ENCODE results near the gene RHOG.

The RHOG gene

GRCh38 chr11:3857628-3858027 is 16.9 kb upstream of the RHOG start:
- no peak for DNase-seq

DNA sequence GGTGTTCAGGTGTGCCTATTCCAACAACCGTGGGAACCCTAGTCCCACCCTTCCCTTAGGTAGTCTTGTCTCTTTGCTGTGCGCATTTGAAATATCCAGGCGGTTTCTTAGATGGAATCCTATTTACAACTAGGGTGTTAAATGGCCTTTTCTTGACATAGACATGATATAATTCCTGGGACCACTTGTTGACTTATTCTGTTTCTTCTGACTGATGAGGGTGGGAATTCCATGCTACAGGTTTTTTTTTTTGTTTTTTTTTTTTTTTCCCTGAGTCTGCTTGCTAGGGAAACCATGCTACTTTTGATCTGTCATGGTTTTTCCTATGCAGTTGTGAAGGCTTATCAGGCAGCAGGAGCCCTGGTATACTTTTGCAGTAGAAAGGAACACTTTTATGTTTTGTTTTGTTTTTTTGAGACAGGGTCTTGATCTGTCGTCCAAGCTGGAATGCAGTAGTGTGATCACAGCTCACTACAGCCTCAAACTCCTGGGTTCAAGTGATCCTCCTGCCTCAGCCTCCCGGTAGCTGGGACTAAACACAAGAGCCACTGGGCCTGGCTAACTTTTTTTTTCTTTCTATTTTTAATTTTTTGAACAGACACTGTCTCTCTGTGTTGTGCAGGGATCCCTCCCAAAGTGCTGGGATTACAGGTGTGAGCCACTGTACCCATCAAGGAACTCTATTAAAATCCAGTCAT is 16.2 kb upstream of the RHOG start:
- no peak for DNase-seq

DNA sequence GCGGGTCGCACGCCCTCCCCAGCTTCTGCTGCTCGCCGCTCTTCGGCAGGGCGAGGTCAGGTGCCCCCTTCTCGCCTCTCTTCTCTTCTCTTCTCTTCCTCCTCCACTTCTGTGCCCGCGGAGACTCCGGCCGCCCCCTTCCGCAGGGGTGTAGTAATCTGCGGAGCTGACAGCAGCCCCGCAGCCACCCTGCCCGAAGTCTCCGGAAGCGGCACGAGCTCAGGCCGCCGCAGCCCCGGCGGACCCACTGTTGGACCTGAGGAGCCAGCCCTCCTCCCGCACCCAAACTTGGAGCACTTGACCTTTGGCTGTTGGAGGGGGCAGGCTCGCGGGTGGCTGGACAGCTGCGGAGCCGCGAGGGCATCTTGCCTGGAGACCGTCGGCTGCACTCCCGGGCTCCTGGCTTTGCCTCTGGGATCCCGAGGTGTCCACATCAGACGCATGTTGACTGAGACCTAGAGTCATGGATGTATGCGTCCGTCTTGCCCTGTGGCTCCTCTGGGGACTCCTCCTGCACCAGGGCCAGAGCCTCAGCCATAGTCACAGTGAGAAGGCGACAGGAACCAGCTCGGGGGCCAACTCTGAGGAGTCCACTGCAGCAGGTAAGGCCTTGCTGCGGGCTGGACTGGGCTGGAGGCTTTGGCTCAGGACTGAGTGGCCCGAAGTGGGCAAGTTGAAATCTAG is 15.2 kb upstream of the RHOG start:
- peak in 1 of 2 experiments; percentile 63 for DNase-seq

GRCh38 chr11:3854977-3855807 is 14.4 kb upstream of the RHOG start, which contains the start of gene STIM1:
STIM1 (plus strand) TSS chr11:3855664; CDS start chr11:3856271, 607 bp downstream.
- peak; percentile 99 for DNase-seq

GRCh38 chr11:3854660-3854976 is 13.9 kb upstream of the RHOG start:
- no peak for DNase-seq

- DNase-seq: peak; percentile 63 to 75
These were observed 13.3 kb upstream of the RHOG start for GRCh38 chr11:3853899-3854659.

DNA sequence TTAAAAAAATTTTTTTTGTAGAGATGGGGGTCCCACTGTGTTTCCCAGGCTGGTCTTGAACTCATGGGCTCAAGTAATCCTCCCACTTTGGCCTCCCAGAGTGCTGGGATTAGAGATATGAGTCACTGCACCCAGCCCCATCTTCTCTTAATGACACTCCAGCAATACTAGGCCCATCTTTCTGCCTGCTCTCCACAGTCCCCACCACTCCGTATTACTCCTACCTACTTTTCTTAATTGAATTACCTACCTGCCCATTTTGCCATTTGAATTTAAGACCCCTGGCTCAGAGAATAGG is 12.7 kb upstream of the RHOG start:
- no peak for DNase-seq

DNA sequence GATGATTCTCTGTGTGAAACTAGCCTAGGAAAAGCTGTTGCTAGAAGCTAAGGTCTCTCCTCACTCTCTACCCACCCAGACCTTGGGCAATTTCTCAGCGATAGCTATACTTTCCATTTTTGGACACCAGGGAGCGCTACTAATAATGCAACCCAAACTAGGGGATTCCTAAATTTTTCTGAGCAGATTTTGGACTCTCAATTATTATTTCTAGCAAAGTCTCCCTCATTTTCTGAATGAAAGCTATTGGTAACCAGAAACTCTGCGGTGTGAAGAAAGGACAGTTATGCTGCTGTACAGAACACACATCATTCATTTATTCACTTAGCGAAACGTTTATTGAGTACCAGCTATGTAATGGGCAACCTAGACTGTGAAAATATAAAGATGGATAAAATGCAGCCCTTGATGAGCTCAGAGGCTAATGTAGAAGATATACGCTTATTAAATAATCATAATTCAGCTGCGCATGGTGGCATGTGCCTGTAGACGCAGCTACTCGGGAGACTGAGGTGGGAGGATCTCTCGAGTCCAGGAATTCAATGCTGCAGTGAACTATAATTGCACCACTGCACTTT is 8.6 kb upstream of the RHOG start:
- peak in 1 of 2 experiments; percentile 54 for DNase-seq

DNA sequence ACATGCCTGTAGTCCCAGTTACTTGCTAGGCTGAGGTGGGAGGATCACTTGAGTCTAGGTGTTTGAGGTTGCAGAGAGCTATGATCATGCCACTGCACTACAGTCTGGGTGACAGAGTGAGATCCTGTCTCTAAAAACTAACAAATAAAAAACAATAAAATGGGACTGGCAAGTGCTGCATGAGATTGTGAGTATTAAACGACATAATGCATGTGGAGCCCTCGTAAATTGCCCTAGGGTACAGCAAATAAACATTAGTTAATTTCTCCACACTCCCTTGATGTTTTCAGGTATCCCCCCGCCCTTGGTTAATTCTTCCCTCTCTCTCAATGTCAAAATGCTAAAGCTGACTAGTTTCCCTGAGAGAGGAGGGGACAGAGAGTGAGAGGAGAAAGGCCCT is 4.9 kb upstream of the RHOG start:
- no peak for DNase-seq

DNA sequence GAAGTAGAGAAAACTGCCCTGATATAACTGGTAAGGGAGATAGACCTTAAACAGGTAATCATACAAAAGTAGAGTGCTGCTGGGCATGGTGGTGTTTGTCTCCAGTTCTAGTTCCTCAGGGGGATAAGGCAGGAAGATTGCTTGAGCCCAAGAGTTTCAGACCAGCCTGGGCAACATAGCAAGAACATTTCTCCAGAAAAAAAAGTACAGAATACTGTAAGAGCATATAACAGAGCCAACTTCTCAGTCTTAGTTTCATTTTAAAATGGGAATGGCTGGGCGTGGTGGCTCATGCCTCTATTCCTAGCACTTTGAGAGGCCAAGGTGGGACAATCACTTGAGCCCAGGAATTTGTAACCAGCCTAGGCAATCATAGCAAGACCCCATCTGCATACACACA is 4.5 kb upstream of the RHOG start:
- no peak for DNase-seq

DNA sequence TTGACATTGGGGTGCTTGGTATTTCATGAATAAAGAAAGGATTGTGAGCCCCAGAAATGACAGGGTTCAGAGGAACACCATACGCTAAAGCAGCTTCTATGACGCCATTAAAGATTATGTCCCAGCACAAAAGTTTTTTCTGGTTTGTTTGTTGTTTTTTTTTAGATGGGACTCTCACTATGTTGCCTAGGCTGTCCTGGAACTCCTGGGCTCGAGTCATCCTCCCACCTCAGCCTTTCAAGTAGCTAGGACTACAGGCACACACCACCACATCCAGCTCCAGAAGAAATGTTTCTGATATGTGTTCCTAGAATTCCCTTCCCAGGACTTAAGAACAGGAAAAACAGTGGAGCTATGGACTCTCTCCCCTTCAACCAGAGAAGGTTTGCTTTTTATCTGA is 2.6 kb upstream of the RHOG start:
- DNase-seq: no peak

GRCh38 chr11:3841426-3842350 is 929 bp upstream of the RHOG start:
- peak in 1 of 2 experiments; percentile 95 for DNase-seq

GRCh38 chr11:3840004-3840869 is 522 bp downstream of the RHOG start:
- DNase-seq: peak; percentile 41 to 47

DNA sequence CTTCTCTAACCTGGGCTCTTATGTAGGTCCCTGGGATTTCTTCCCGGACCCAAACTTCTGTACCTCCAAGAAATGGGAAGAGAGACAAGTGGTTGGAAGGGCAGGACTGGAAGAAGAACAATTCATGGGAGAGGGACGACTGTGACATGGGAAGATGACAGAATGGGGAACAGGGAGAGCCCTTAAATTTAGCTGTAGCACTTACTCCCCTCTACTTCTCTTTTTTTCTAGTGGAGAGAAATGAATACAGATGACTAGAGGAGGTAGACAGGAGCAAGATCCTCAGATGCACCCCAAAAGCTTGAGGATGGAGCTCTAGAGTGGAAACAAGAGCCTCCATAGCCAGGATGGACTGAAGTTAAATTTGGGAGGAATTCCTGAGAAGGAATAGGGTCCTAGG is 2.3 kb downstream of the RHOG start:
- DNase-seq: no peak

- no peak for DNase-seq
These were observed 3.0 kb downstream of the RHOG start for GRCh38 chr11:3837793-3838192.

- DNase-seq: peak; percentile 56 to 61
These were observed 3.9 kb downstream of the RHOG start for GRCh38 chr11:3836903-3837302.

DNA sequence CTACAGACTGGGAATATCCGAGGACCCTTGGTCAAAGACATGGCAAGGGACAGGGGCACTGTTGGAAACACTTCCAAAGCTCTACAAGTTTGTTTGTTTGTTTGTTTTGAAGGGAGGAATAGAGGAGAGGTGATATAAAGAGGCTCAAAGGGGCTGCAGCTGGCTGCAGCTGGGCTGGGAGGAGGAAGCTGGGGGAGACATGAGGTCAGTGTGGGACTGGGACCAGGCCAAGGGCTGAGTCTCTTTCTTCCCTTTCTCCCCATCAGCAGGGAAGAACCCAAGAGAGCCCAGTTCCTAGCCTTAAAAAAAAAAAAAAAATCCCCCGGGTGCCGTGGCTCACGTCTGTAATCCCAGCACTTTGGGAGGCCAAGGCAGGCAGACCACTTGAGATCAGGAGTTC is 5.0 kb downstream of the RHOG start:
- no peak for DNase-seq

- no peak for DNase-seq
These were observed 5.9 kb downstream of the RHOG start for GRCh38 chr11:3834664-3835461.

- DNase-seq: no peak
These were observed 6.5 kb downstream of the RHOG start for GRCh38 chr11:3834349-3834663.

GRCh38 chr11:3833449-3833848 is 7.3 kb downstream of the RHOG start:
- no peak for DNase-seq

All from activated CD4-positive, alpha-beta T cell treated with anti-CD3 and anti-CD28 coated beads, Interleukin-2, amount 50 U/mL, for 48 hours (primary cell).